WTC11 (cell line): ENCODE measurements around the gene CACNB1. TPM values are rescaled to one million over a fixed set of nuclear protein-coding genes. Genes with fewer than 3 reads are reported as not detected.

Experiments
- ATAC-seq: fragments of 200-7000 bp; cut with Tn5 transposase; 2 replicates; pipeline ENCODE4 v1.10.0; 2021; ENCODE audit warnings: mild to moderate bottlenecking, moderate library complexity
- CTCF ChIA-PET: fragments of 300-600 bp; sonication (Branson Sonifier 250); formaldehyde crosslinking; loops from one replicate; lab custom pipeline; 2021; ENCODE audit warnings: antibody characterized with exemption; lab: Charles Lee
- POLR2A ChIA-PET: fragments of 350-600 bp; sonication (Branson Sonifier 250); formaldehyde crosslinking; loops from one replicate; lab custom pipeline; 2021; ENCODE audit warnings: antibody characterized with exemption; lab: Charles Lee
- DNase-seq: peaks from one replicate; pipeline ENCODE4 v3.0.0; 2021; ENCODE audit warnings: low spot score
- H3K27ac Mint-ChIP-seq: 2 replicates; pipeline ENCODE4 v1.8.0; 2021; ENCODE audit warnings: mixed read lengths
- H3K27me3 Mint-ChIP-seq: 2 replicates; pipeline ENCODE4 v1.8.0; 2021; ENCODE audit warnings: low read depth, mild to moderate bottlenecking, moderate library complexity, mixed read lengths
- H3K36me3 Mint-ChIP-seq: 2 replicates; pipeline ENCODE4 v1.8.0; 2021; ENCODE audit warnings: mixed read lengths
- H3K4me1 Mint-ChIP-seq: 2 replicates; pipeline ENCODE4 v1.8.0; 2022; ENCODE audit warnings: mixed read lengths
- H3K4me3 Mint-ChIP-seq: 2 replicates; pipeline ENCODE4 v1.8.0; 2021; ENCODE audit warnings: mild to moderate bottlenecking, moderate library complexity, mixed read lengths
- H3K9me3 Mint-ChIP-seq: 2 replicates; pipeline ENCODE4 v1.8.0; 2021; ENCODE audit warnings: mixed read lengths
- EMX1 ChIP-seq: fragments of 250-450 bp; sonication (Bioruptor Pico); IDR thresholded peaks from 2 replicates; pipeline ENCODE4 v1.8.0; 2021; ENCODE audit warnings: mild to moderate bottlenecking
- FOXP1 ChIP-seq: sonication (generic); formaldehyde crosslinking; IDR thresholded peaks from 2 replicates; pipeline ENCODE4 v1.8.0; 2022; ENCODE audit warnings: missing genetic modification reagents, mild to moderate bottlenecking, moderate library complexity, borderline replicate concordance
- IRF2 ChIP-seq: sonication (generic); formaldehyde crosslinking; IDR thresholded peaks from 2 replicates; pipeline ENCODE4 v1.8.0; 2022; ENCODE audit warnings: low read depth, missing genetic modification reagents, borderline replicate concordance
- NR2C2 ChIP-seq: sonication (generic); formaldehyde crosslinking; IDR thresholded peaks from 2 replicates; pipeline ENCODE4 v1.8.0; 2022; ENCODE audit warnings: mild to moderate bottlenecking, missing genetic modification reagents
- NR3C1 ChIP-seq: sonication (generic); formaldehyde crosslinking; conservative IDR thresholded peaks from 2 replicates; pipeline ENCODE4 v1.8.1; 2023; ENCODE audit warnings: low read depth, mild to moderate bottlenecking, missing genetic modification reagents
- OVOL2 ChIP-seq: fragments of 250-450 bp; sonication (Bioruptor Pico); IDR thresholded peaks from 2 replicates; pipeline ENCODE4 v1.9.0; 2021; ENCODE audit warnings: mild to moderate bottlenecking, borderline replicate concordance
- PRRX2 ChIP-seq: fragments of 250-450 bp; sonication (Bioruptor Pico); IDR thresholded peaks from 2 replicates; pipeline ENCODE4 v1.8.0; 2021; ENCODE audit warnings: mild to moderate bottlenecking
- SMAD4 ChIP-seq: sonication (generic); formaldehyde crosslinking; IDR thresholded peaks from 2 replicates; pipeline ENCODE4 v1.8.0; 2022; ENCODE audit warnings: mild to moderate bottlenecking, missing genetic modification reagents
- SOX15 ChIP-seq: fragments of 250-450 bp; sonication (Bioruptor Pico); IDR thresholded peaks from 2 replicates; pipeline ENCODE4 v1.9.0; 2021; ENCODE audit warnings: mild to moderate bottlenecking
- ZBTB21 ChIP-seq: sonication (generic); formaldehyde crosslinking; IDR thresholded peaks from 2 replicates; pipeline ENCODE4 v1.8.1; 2023; ENCODE audit warnings: mild to moderate bottlenecking, missing genetic modification reagents, borderline replicate concordance
- ZNF138 ChIP-seq: sonication (generic); formaldehyde crosslinking; conservative IDR thresholded peaks from 2 replicates; pipeline ENCODE4 v1.8.1; 2022; ENCODE audit warnings: mild to moderate bottlenecking, moderate library complexity, missing genetic modification reagents
- ZNF416 ChIP-seq: fragments of 250-450 bp; sonication (Bioruptor Pico); IDR thresholded peaks from 2 replicates; pipeline ENCODE4 v1.9.0; 2021; ENCODE audit warnings: mild to moderate bottlenecking, inconsistent platforms
- total RNA-seq: library from RNA; stranded (reverse); gene quantifications from 3 replicates; pipeline ENCODE4 v1.2.3, GENCODE V29; 2021
- TF ChIP-seq, protein P1 (sequence below): sonication (generic); formaldehyde crosslinking; IDR thresholded peaks from 2 replicates; pipeline ENCODE4 v1.8.0; 2022; ENCODE audit warnings: mild to moderate bottlenecking, missing genetic modification reagents
- TF ChIP-seq, protein P2 (sequence below): sonication (generic); formaldehyde crosslinking; IDR thresholded peaks from 2 replicates; pipeline ENCODE4 v1.8.1; 2022; ENCODE audit warnings: low read depth, missing genetic modification reagents, borderline replicate concordance
- TF ChIP-seq, protein P3 (sequence below): sonication (generic); formaldehyde crosslinking; IDR thresholded peaks from 2 replicates; pipeline ENCODE4 v1.8.1; 2022; ENCODE audit warnings: low read depth, mild to moderate bottlenecking, moderate library complexity, missing genetic modification reagents, borderline replicate concordance
- TF ChIP-seq, protein P4 (sequence below): sonication (generic); formaldehyde crosslinking; IDR thresholded peaks from 2 replicates; pipeline ENCODE4 v1.8.0; 2022; ENCODE audit warnings: missing genetic modification reagents
- TF ChIP-seq, protein P5 (sequence below): fragments of 250-450 bp; sonication (Bioruptor Pico); IDR thresholded peaks from 2 replicates; pipeline ENCODE4 v1.8.0; 2021; ENCODE audit warnings: mild to moderate bottlenecking
- TF ChIP-seq, protein P6 (sequence below): fragments of 250-450 bp; sonication (Bioruptor Pico); IDR thresholded peaks from 2 replicates; pipeline ENCODE4 v1.9.0; 2021; ENCODE audit warnings: mild to moderate bottlenecking, borderline replicate concordance
- TF ChIP-seq, protein P7 (sequence below): sonication (generic); formaldehyde crosslinking; IDR thresholded peaks from 2 replicates; pipeline ENCODE4 v1.8.0; 2022; ENCODE audit warnings: mild to moderate bottlenecking, missing genetic modification reagents

CACNB1 gene
- total RNA-seq, 1 experiment from 2014 or later = 17.0 TPM

DNA sequence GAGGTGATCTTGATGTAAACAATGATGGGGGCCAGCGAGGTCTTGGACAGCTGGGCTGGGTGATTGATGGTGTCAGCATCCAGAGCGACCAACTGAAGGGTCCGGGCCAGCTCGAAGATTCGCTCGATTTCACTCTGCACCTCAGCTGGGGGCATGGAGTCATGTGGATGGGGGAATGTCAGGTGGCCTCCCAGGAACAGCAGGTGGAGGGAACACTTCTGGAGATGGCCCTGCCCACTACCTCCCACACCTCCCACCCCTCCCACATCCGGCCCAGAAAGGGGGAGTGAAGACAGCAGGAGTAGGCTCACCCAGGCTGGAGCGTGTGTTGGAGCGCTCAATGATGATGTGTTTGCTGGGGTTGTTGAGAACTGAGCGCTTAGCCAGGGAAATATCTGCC, 13.7 kb downstream of the CACNB1 start (continued):
- no peak for TF ChIP-seq PRRX2 (CRISPR knock-in tag)
- no peak for TF ChIP-seq SMAD4
- TF ChIP-seq ZNF416 (CRISPR knock-in tag) = no peak
- TF ChIP-seq, protein P1, sequence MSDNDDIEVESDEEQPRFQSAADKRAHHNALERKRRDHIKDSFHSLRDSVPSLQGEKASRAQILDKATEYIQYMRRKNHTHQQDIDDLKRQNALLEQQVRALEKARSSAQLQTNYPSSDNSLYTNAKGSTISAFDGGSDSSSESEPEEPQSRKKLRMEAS (CRISPR knock-in tag) = no peak
- TF ChIP-seq IRF2 (CRISPR knock-in tag) = no peak
- TF ChIP-seq, protein P2, sequence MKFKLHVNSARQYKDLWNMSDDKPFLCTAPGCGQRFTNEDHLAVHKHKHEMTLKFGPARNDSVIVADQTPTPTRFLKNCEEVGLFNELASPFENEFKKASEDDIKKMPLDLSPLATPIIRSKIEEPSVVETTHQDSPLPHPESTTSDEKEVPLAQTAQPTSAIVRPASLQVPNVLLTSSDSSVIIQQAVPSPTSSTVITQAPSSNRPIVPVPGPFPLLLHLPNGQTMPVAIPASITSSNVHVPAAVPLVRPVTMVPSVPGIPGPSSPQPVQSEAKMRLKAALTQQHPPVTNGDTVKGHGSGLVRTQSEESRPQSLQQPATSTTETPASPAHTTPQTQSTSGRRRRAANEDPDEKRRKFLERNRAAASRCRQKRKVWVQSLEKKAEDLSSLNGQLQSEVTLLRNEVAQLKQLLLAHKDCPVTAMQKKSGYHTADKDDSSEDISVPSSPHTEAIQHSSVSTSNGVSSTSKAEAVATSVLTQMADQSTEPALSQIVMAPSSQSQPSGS (CRISPR knock-in tag) = no peak
- TF ChIP-seq, protein P3, sequence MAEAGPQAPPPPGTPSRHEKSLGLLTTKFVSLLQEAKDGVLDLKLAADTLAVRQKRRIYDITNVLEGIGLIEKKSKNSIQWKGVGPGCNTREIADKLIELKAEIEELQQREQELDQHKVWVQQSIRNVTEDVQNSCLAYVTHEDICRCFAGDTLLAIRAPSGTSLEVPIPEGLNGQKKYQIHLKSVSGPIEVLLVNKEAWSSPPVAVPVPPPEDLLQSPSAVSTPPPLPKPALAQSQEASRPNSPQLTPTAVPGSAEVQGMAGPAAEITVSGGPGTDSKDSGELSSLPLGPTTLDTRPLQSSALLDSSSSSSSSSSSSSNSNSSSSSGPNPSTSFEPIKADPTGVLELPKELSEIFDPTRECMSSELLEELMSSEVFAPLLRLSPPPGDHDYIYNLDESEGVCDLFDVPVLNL (CRISPR knock-in tag) = no peak
- no peak for TF ChIP-seq NR2C2

DNA sequence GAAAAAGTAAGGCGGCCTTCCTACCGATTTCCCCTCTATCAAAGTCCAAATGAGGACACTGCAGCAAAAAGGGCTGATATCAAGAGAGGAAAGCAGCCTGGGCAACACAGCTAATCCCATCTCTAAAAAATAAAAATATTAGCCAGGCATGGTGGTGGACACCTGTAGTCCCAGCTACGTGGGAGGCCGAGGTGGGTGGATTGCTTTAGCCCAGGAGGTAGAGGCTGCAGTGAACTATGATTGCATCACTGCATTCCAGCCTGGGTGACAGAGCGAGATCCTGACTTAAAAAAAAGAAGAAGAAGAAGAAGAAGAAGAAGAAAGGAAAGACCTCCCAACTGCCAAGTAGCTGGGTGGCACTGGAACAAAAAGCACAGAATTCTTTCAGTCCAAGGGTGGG, 14.4 kb downstream of the CACNB1 start:
- Mint-ChIP-seq H3K27ac (peak overlapping the region; percentile 41; the same call in 1 of the 2 replicates), H3K27me3 (no peaks in the 10 kb centered on the region), H3K4me1 (no peaks in the 10 kb centered on the region), H3K4me3 (no peak overlapping the region), H3K36me3 (peaks cover 29% of the 10 kb centered on the region), H3K9me3 (no peaks in the 10 kb centered on the region)
- ATAC-seq (no peak), DNase-seq (no peak)
- TF ChIP-seq, protein P4, sequence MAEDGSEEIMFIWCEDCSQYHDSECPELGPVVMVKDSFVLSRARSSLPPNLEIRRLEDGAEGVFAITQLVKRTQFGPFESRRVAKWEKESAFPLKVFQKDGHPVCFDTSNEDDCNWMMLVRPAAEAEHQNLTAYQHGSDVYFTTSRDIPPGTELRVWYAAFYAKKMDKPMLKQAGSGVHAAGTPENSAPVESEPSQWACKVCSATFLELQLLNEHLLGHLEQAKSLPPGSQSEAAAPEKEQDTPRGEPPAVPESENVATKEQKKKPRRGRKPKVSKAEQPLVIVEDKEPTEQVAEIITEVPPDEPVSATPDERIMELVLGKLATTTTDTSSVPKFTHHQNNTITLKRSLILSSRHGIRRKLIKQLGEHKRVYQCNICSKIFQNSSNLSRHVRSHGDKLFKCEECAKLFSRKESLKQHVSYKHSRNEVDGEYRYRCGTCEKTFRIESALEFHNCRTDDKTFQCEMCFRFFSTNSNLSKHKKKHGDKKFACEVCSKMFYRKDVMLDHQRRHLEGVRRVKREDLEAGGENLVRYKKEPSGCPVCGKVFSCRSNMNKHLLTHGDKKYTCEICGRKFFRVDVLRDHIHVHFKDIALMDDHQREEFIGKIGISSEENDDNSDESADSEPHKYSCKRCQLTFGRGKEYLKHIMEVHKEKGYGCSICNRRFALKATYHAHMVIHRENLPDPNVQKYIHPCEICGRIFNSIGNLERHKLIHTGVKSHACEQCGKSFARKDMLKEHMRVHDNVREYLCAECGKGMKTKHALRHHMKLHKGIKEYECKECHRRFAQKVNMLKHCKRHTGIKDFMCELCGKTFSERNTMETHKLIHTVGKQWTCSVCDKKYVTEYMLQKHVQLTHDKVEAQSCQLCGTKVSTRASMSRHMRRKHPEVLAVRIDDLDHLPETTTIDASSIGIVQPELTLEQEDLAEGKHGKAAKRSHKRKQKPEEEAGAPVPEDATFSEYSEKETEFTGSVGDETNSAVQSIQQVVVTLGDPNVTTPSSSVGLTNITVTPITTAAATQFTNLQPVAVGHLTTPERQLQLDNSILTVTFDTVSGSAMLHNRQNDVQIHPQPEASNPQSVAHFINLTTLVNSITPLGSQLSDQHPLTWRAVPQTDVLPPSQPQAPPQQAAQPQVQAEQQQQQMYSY (CRISPR knock-in tag) = no peak
- TF ChIP-seq, protein P5, sequence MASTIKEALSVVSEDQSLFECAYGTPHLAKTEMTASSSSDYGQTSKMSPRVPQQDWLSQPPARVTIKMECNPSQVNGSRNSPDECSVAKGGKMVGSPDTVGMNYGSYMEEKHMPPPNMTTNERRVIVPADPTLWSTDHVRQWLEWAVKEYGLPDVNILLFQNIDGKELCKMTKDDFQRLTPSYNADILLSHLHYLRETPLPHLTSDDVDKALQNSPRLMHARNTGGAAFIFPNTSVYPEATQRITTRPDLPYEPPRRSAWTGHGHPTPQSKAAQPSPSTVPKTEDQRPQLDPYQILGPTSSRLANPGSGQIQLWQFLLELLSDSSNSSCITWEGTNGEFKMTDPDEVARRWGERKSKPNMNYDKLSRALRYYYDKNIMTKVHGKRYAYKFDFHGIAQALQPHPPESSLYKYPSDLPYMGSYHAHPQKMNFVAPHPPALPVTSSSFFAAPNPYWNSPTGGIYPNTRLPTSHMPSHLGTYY (CRISPR knock-in tag) = no peak
- TF ChIP-seq, protein P6, sequence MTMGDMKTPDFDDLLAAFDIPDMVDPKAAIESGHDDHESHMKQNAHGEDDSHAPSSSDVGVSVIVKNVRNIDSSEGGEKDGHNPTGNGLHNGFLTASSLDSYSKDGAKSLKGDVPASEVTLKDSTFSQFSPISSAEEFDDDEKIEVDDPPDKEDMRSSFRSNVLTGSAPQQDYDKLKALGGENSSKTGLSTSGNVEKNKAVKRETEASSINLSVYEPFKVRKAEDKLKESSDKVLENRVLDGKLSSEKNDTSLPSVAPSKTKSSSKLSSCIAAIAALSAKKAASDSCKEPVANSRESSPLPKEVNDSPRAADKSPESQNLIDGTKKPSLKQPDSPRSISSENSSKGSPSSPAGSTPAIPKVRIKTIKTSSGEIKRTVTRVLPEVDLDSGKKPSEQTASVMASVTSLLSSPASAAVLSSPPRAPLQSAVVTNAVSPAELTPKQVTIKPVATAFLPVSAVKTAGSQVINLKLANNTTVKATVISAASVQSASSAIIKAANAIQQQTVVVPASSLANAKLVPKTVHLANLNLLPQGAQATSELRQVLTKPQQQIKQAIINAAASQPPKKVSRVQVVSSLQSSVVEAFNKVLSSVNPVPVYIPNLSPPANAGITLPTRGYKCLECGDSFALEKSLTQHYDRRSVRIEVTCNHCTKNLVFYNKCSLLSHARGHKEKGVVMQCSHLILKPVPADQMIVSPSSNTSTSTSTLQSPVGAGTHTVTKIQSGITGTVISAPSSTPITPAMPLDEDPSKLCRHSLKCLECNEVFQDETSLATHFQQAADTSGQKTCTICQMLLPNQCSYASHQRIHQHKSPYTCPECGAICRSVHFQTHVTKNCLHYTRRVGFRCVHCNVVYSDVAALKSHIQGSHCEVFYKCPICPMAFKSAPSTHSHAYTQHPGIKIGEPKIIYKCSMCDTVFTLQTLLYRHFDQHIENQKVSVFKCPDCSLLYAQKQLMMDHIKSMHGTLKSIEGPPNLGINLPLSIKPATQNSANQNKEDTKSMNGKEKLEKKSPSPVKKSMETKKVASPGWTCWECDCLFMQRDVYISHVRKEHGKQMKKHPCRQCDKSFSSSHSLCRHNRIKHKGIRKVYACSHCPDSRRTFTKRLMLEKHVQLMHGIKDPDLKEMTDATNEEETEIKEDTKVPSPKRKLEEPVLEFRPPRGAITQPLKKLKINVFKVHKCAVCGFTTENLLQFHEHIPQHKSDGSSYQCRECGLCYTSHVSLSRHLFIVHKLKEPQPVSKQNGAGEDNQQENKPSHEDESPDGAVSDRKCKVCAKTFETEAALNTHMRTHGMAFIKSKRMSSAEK (CRISPR knock-in tag) = no peak
- TF ChIP-seq PRRX2 (CRISPR knock-in tag) (no peak), OVOL2 (no peak), FOXP1 (no peak), ZBTB21 (CRISPR knock-in tag) (no peak), EMX1 (CRISPR knock-in tag) (no peak), ZNF138 (CRISPR knock-in tag) (no peak), SOX15 (CRISPR knock-in tag) (no peak), NR3C1 (no peak)
- TF ChIP-seq, protein P7, sequence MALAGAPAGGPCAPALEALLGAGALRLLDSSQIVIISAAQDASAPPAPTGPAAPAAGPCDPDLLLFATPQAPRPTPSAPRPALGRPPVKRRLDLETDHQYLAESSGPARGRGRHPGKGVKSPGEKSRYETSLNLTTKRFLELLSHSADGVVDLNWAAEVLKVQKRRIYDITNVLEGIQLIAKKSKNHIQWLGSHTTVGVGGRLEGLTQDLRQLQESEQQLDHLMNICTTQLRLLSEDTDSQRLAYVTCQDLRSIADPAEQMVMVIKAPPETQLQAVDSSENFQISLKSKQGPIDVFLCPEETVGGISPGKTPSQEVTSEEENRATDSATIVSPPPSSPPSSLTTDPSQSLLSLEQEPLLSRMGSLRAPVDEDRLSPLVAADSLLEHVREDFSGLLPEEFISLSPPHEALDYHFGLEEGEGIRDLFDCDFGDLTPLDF = no peak
- POLR2A ChIA-PET = no interaction called here
- CTCF ChIA-PET = interaction anchor here (0.8 to 4.9 kb wide), 5 partner anchors 9 to 53 kb away, joined by 3 to 39 read pairs (median 5); no protein-coding TSS in a partner anchor
